SH-SY5Y (cell line): ENCODE results near the gene TNXB.

ENCODE experiments used
- GATA2 ChIP-seq: IDR thresholded peaks from 2 replicates; pipeline ENCODE4 v1.6.1; 2011; ENCODE audit warnings: mild to moderate bottlenecking, low read depth, low read length
- GATA3 ChIP-seq: IDR thresholded peaks from 2 replicates; pipeline ENCODE4 v1.6.1; 2011; ENCODE audit warnings: low read depth, mild to moderate bottlenecking, low read length, moderate library complexity

DNA sequence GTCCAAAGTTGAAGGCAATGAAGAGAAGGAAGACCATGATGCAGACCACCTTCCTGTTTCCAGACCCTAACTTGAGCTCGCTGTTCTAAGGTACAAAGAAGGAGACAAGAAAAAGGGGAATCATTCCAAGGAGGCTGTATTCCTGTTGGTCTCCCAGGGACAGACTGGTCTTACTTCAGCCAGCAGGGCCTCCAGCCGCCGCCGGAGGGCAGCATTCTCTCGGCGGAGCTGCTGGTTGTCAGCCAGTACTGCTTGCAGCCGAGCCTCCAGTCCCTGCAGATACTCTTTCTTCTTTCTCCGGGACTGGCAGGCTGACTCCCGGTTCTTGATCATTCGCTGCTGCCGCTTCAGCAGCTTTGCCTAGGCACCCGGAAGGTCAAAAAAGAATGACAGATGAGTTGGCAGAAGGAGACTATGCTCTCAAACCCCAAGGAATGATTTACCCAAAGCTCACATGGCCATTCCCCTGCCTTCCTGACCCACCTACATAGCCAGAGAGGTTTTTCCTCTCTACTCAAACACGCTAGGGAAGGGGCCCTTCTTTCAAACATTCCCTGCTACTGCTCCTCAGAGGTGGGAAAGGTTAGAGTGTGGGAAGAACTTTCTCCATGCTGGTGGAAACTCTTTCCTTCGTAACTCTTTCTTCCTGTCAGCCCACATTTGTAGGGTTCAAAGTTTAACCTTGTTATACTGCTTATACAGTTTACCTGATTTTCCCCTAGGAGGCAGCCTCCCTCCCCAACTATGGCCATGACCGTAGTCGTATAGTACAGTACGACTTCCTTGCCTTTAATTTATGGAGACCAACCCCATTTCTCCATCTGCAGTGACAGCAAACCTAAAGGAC is 9.9 kb upstream of the TNXB start:
- TF ChIP-seq GATA2 (no peak), GATA3 (no peak)
